OCI-LY3 (cell line): ENCODE results near the gene ORC3.

Experiments used
- H2AFZ ChIP-seq: fragments of 200-600, 300-600 bp; shearing (Covaris generic); 2 replicates; pipeline ENCODE4 v1.6.0; 2014; ENCODE audit warnings: antibody characterized with exemption, low read depth, low read length
- H3K27ac ChIP-seq: fragments of 200-600, 300-600 bp; sonication (generic); 2 replicates; pipeline ENCODE4 v1.5.1; 2014; ENCODE audit warnings: mild to moderate bottlenecking, low read length, moderate library complexity, mixed read lengths
- H3K27me3 ChIP-seq: fragments of 200-600, 300-600 bp; sonication (generic); 2 replicates; pipeline ENCODE4 v1.6.1; 2014; ENCODE audit warnings: low read depth, low read length, mixed read lengths
- H3K36me3 ChIP-seq: fragments of 200-600, 300-600 bp; sonication (generic); replicated peaks from 2 replicates; pipeline ENCODE3; 2014; ENCODE audit warnings: low read depth, low read length, mixed read lengths
- H3K4me1 ChIP-seq: fragments of 300-600, 200-600 bp; sonication (generic); 2 replicates; pipeline ENCODE4 v1.6.1; 2014; ENCODE audit warnings: low read length, mixed read lengths
- H3K4me2 ChIP-seq: fragments of 200-600, 300-600 bp; sonication (generic); 2 replicates; pipeline ENCODE4 v1.6.1; 2014; ENCODE audit warnings: low read length, mixed read lengths
- H3K4me3 ChIP-seq: fragments of 300-600, 200-600 bp; sonication (generic); 2 replicates; pipeline ENCODE4 v1.5.1; 2014; ENCODE audit warnings: antibody characterized with exemption, mild to moderate bottlenecking, low read length, moderate library complexity
- H3K79me2 ChIP-seq: fragments of 300-600, 200-600 bp; shearing (Covaris generic); 2 replicates; pipeline ENCODE4 v1.6.1; 2014; ENCODE audit warnings: mild to moderate bottlenecking, low read length, mixed read lengths
- H3K9ac ChIP-seq: fragments of 300-600, 200-600 bp; shearing (Covaris generic); 2 replicates; pipeline ENCODE4 v1.6.0; 2014; ENCODE audit warnings: mild to moderate bottlenecking, low read length, moderate library complexity
- H3K9me3 ChIP-seq: fragments of 200-600, 300-600 bp; shearing (Covaris generic); 2 replicates; pipeline ENCODE4 v1.6.1; 2014; ENCODE audit warnings: low read length, mixed read lengths; ENCODE audit not compliant: insufficient read depth
- H4K20me1 ChIP-seq: fragments of 200-600, 300-600 bp; sonication (generic); 2 replicates; pipeline ENCODE4 v1.6.1; 2016; ENCODE audit warnings: low read length, mixed read lengths; ENCODE audit not compliant: insufficient read depth
- EZH2phosphoT487 ChIP-seq: fragments of 200-600 bp; shearing (Covaris generic); IDR thresholded peaks from 2 replicates; pipeline ENCODE4 v1.6.1; 2018; ENCODE audit warnings: antibody characterized with exemption, mixed run types, low read depth
- TF ChIP-seq, protein P1 (sequence below): fragments of 200-600, 300-600 bp; sonication (generic); IDR thresholded peaks from 2 replicates; pipeline ENCODE4 v1.5.1; 2014; ENCODE audit warnings: antibody characterized with exemption, low read length, low read depth

ORC3 gene

DNA sequence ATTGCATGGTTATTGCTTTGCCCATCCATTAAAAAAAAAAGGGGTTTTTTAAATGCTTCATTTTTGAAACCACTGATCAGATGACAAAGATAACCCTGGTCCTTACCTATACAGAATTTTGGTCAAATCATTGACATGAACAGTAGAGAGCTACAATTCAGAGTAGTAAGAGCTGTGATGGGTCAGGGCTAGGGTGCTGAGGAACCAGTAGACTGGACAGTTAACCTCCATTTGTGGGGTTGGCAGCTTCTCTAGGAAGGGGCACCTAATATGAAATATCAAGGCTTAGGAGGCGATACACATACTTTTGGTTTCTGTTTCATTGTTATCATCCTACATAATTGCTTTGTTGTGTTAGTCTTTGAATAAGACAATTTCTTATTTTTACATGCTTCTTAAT lies 55.1 kb downstream of the ORC3 start:
- Histone ChIP-seq H3K36me3 (no peaks in the 10 kb centered on the region), H3K4me1 (peaks cover 4% of the 10 kb centered on the region), H3K27ac (no peak overlapping the region), H3K79me2 (no peaks in the 10 kb centered on the region), H3K9me3 (no peaks in the 10 kb centered on the region), H3K27me3 (no peaks in the 10 kb centered on the region), H2AFZ (no peak overlapping the region), H4K20me1 (no peaks in the 10 kb centered on the region), H3K9ac (no peak overlapping the region), H3K4me3 (no peak overlapping the region), H3K4me2 (peak overlapping the region; percentile 53)
- no peak for TF ChIP-seq EZH2phosphoT487
- TF ChIP-seq, protein P1, sequence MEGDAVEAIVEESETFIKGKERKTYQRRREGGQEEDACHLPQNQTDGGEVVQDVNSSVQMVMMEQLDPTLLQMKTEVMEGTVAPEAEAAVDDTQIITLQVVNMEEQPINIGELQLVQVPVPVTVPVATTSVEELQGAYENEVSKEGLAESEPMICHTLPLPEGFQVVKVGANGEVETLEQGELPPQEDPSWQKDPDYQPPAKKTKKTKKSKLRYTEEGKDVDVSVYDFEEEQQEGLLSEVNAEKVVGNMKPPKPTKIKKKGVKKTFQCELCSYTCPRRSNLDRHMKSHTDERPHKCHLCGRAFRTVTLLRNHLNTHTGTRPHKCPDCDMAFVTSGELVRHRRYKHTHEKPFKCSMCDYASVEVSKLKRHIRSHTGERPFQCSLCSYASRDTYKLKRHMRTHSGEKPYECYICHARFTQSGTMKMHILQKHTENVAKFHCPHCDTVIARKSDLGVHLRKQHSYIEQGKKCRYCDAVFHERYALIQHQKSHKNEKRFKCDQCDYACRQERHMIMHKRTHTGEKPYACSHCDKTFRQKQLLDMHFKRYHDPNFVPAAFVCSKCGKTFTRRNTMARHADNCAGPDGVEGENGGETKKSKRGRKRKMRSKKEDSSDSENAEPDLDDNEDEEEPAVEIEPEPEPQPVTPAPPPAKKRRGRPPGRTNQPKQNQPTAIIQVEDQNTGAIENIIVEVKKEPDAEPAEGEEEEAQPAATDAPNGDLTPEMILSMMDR = no peak

DNA sequence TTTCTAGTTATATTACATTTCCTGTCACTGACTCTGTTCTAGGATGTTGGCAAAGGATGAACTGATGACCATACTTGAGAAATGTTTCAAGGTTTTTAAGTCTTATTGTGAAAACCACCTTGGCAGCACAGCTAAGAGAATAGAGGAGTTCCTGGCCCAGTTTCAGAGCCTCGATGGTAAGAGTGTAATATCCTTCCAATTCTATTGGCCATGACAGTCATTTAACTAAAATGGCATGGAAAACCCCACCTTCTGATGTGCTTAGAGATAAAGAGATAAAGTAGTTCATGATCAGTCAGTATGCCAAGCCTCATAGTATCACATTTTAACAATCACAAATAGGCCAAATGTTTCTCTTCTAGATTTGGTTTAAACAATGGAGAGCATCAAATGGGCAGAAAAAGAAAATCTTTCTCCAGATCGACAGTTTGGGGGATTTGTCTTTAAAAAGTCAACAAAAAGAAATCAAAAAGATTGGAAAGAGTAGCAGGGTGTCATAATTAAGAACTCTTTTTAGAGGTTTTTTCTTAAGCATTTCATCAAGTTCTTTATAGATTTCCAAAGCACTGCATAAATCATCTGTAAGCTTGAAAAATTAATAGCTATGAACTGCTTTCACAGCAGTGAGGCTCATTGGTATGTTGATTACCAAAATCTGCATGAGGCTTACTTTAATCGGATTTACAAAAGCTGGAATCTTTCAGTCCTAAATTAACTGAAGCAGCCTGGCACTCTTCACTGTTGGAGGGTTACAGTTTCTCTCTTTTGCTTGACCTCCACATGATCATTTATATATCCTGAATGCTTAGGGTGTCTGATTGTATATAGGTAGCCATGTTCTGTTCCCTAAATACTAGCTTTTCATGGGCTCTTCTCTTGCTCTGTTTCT lies 63.4 kb downstream of the ORC3 start:
- Histone ChIP-seq H3K4me3 (no peak overlapping the region), H3K4me1 (no peaks in the 10 kb centered on the region), H3K9ac (no peak overlapping the region), H3K27ac (no peak overlapping the region), H3K27me3 (no peaks in the 10 kb centered on the region), H3K9me3 (no peaks in the 10 kb centered on the region), H3K79me2 (no peaks in the 10 kb centered on the region), H3K4me2 (no peak overlapping the region), H3K36me3 (peaks cover 19% of the 10 kb centered on the region), H4K20me1 (no peaks in the 10 kb centered on the region), H2AFZ (no peak overlapping the region)
- TF ChIP-seq, protein P1 = no peak
- no peak for TF ChIP-seq EZH2phosphoT487

DNA sequence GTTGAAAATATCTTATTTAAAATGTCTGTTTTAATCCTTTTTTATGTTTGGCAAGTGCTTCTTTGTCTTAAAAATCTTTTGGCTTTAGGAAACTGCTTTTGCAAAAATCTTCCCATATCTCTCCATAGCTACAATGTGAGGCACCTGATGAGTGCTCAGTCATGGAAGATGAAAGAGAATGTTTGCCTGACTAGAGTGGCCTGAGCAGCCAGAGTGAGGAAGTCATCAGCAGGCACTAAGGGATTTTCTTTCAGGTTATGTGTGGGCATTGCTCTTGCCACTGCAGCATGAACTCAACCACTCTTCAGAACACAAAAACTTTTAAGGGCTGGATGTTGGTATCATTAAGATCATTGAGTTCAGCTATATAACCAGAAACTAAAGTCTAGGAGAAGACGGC lies 64.2 kb downstream of the ORC3 start:
- Histone ChIP-seq H3K9ac (no peak overlapping the region), H3K4me2 (no peak overlapping the region), H3K27me3 (no peaks in the 10 kb centered on the region), H4K20me1 (no peaks in the 10 kb centered on the region), H3K27ac (no peak overlapping the region), H3K4me3 (no peak overlapping the region), H3K9me3 (no peaks in the 10 kb centered on the region), H3K4me1 (no peaks in the 10 kb centered on the region), H3K36me3 (peaks cover 19% of the 10 kb centered on the region), H3K79me2 (no peaks in the 10 kb centered on the region), H2AFZ (no peak overlapping the region)
- TF ChIP-seq EZH2phosphoT487 = no peak
- TF ChIP-seq, protein P1 = no peak

DNA sequence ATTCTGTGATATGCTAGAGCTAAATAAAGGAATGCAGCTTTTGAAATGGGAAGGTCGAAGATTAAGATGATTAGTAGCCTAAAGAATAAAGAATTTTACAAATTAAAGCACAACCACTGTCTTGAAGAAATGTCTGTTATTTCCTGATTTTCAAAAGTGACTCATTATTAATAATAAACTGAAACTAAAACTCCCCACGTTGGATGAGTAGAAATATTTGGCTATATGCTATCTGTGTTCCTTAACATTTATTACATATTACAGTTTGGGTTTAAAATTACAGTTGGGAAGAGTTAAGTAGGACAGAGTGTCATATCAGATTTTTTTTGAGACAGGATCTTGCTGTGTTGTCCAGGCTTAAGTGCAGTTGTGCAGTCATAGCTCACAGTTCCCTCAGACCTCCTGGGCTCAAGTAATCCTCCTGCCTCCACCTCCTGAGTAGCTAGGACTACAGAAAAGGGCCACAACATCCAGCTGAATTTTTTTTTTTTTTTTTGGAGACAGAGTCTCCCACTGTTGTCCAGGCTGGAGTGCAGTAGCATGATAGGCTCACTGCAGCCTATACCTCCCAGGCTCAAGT lies 65.0 kb downstream of the ORC3 start:
- Histone ChIP-seq H3K36me3 (peaks cover 19% of the 10 kb centered on the region), H3K27ac (no peak overlapping the region), H3K4me3 (no peak overlapping the region), H4K20me1 (no peaks in the 10 kb centered on the region), H3K9me3 (no peaks in the 10 kb centered on the region), H2AFZ (no peak overlapping the region), H3K27me3 (no peaks in the 10 kb centered on the region), H3K79me2 (no peaks in the 10 kb centered on the region), H3K4me1 (no peaks in the 10 kb centered on the region), H3K4me2 (no peak overlapping the region), H3K9ac (no peak overlapping the region)
- no peak for TF ChIP-seq EZH2phosphoT487
- TF ChIP-seq, protein P1 = no peak
